Measurements from ENCODE around the gene FKBP5.
"Not testable (repeated sequence)": the region's sequence is repeated elsewhere in the genome, so short reads cannot be mapped to it uniquely, and the experiment has no call there.

Gene FKBP5

GRCh38 chr6:35687658-35688604 lies 784 bp downstream of the FKBP5 start:
- DNase-seq = no peak

- DNase-seq = no peak
Observed at GRCh38 chr6:35686873-35687555, 1.7 kb downstream of the FKBP5 start.

- no peak for DNase-seq
Observed at GRCh38 chr6:35686436-35686835, 2.3 kb downstream of the FKBP5 start.

- DNase-seq = no peak
Observed at GRCh38 chr6:35683267-35683666, 5.4 kb downstream of the FKBP5 start.

GRCh38 chr6:35681298-35681697 lies 7.4 kb downstream of the FKBP5 start:
- no peak for DNase-seq

- no peak for DNase-seq
Observed at GRCh38 chr6:35679399-35679798, 9.3 kb downstream of the FKBP5 start.

- DNase-seq = no peak
Observed at GRCh38 chr6:35678814-35679213, 9.9 kb downstream of the FKBP5 start.

- DNase-seq = no peak
Observed at GRCh38 chr6:35678021-35678654, 10.6 kb downstream of the FKBP5 start.

GRCh38 chr6:35677456-35677855 lies 11.3 kb downstream of the FKBP5 start:
- no peak for DNase-seq

- no peak for DNase-seq
Observed at GRCh38 chr6:35675871-35676459, 12.8 kb downstream of the FKBP5 start.

GRCh38 chr6:35674594-35674993 lies 14.1 kb downstream of the FKBP5 start:
- DNase-seq = no peak

- DNase-seq = no peak
Observed at GRCh38 chr6:35673755-35674154, 15.0 kb downstream of the FKBP5 start.

GRCh38 chr6:35673284-35673666 lies 15.4 kb downstream of the FKBP5 start:
- not testable (repeated sequence) for DNase-seq

- DNase-seq = not testable (repeated sequence)
Observed at GRCh38 chr6:35670453-35670852, 18.3 kb downstream of the FKBP5 start.

- DNase-seq = no peak
Observed at GRCh38 chr6:35669451-35670045, 19.2 kb downstream of the FKBP5 start.

- DNase-seq = no peak
Observed at GRCh38 chr6:35668744-35669450, 19.8 kb downstream of the FKBP5 start.

- DNase-seq = no peak
Observed at GRCh38 chr6:35668096-35668495, 20.6 kb downstream of the FKBP5 start.

- DNase-seq = no peak
Observed at GRCh38 chr6:35665573-35665972, 23.1 kb downstream of the FKBP5 start.

GRCh38 chr6:35664945-35665344 lies 23.8 kb downstream of the FKBP5 start:
- no peak for DNase-seq

GRCh38 chr6:35663447-35664235 lies 25.1 kb downstream of the FKBP5 start:
- DNase-seq = no peak

GRCh38 chr6:35662999-35663398 lies 25.7 kb downstream of the FKBP5 start:
- no peak for DNase-seq
